ENCODE measurements around the gene ZSWIM1. TPM values are rescaled to one million over a fixed set of nuclear protein-coding genes. Genes with fewer than 3 reads are reported as not detected.
A peak's percentile ranks its signal among the peaks of the same experiment; 100 is the strongest.

Gene ZSWIM1
- total RNA-seq, 1 experiment from 2014 or later: 17.4 TPM

GRCh38 chr20:45867819-45868176 lies 13.2 kb upstream of the ZSWIM1 start:
- no peaks in the 10 kb centered on the region for H3K9me3 Mint-ChIP-seq
- no peaks in the 10 kb centered on the region for H3K27me3 Mint-ChIP-seq (ENCODE audit: low read depth)
- TF ChIP-seq ZNF671 (CRISPR knock-in tag; IDR thresholded peaks at IDR 0.05): no peak
- TF ChIP-seq NR2C2 (CRISPR knock-in tag; IDR thresholded peaks at IDR 0.05): no peak
- no peak for TF ChIP-seq ZNF396 (CRISPR knock-in tag; IDR thresholded peaks at IDR 0.05; ENCODE audit: borderline replicate concordance)
- no peak for TF ChIP-seq STAT6 (CRISPR knock-in tag; conservative IDR thresholded peaks at IDR 0.05; ENCODE audit: low read depth)
- no peak for TF ChIP-seq EMX1 (CRISPR knock-in tag; IDR thresholded peaks at IDR 0.05)
- no peak for TF ChIP-seq FOXP1 (CRISPR knock-in tag; IDR thresholded peaks at IDR 0.05; ENCODE audit: borderline replicate concordance)
- no peak for TF ChIP-seq SP1 (CRISPR knock-in tag; conservative IDR thresholded peaks at IDR 0.05)
- TF ChIP-seq CTCF (IDR thresholded peaks at IDR 0.05): no peak
- TF ChIP-seq ZNF512 (CRISPR knock-in tag; IDR thresholded peaks at IDR 0.05; ENCODE audit: borderline replicate concordance): no peak
- ChIA-PET POLR2A (no interaction called here), CTCF (interaction anchor here (1.7 kb wide), 1 partner anchor 22 kb away, joined by 4 read pairs; no protein-coding TSS in a partner anchor)
- H3K4me1 Mint-ChIP-seq: no peaks in the 10 kb centered on the region
- no peak overlapping the region for H3K27ac Mint-ChIP-seq
- DNase-seq (ENCODE audit: low spot score) (no peak), ATAC-seq (no peak)
- no peak overlapping the region for H3K4me3 Mint-ChIP-seq
- no peaks in the 10 kb centered on the region for H3K36me3 Mint-ChIP-seq

- ChIA-PET CTCF (interaction anchor here (0.5 to 1.8 kb wide), 5 partner anchors 9 to 327 kb away, joined by 3 to 9 read pairs (median 3); no protein-coding TSS in a partner anchor), POLR2A (no interaction called here)
- H3K36me3 Mint-ChIP-seq: peaks cover 5% of the 10 kb centered on the region; the same call in 1 of the 2 replicates
- no peaks in the 10 kb centered on the region for H3K27me3 Mint-ChIP-seq (ENCODE audit: low read depth)
- peaks cover 4% of the 10 kb centered on the region; the same call in 1 of the 2 replicates for H3K9me3 Mint-ChIP-seq
- no peak for DNase-seq (ENCODE audit: low spot score)
- peak overlapping the region; percentile 10; the same call in 1 of the 2 replicates for H3K27ac Mint-ChIP-seq
- no peak overlapping the region for H3K4me3 Mint-ChIP-seq
- no peak for ATAC-seq
- H3K4me1 Mint-ChIP-seq: no peaks in the 10 kb centered on the region
- TF ChIP-seq PREB (CRISPR knock-in tag; IDR thresholded peaks at IDR 0.05; ENCODE audit: borderline replicate concordance) (no peak), FOXP4 (CRISPR knock-in tag; IDR thresholded peaks at IDR 0.05) (no peak), ZNF425 (CRISPR knock-in tag; conservative IDR thresholded peaks at IDR 0.05) (no peak), TEAD4 (CRISPR knock-in tag; IDR thresholded peaks at IDR 0.05) (no peak), SMAD3 (CRISPR knock-in tag; IDR thresholded peaks at IDR 0.05; ENCODE audit: borderline replicate concordance) (no peak), NFE2L1 (CRISPR knock-in tag; IDR thresholded peaks at IDR 0.05) (no peak), ATF6 (CRISPR knock-in tag; IDR thresholded peaks at IDR 0.05) (no peak), AR (CRISPR knock-in tag; IDR thresholded peaks at IDR 0.05) (no peak)
Observed at GRCh38 chr20:45872626-45873025, 8.4 kb upstream of the ZSWIM1 start.

All from WTC11 (cell line).